ENCODE results near the gene ZFAND2A. TPM values are rescaled to one million over a fixed set of nuclear protein-coding genes. Genes with fewer than 3 reads are reported as not detected.
"Not testable (repeated sequence)": the region's sequence is repeated elsewhere in the genome, so short reads cannot be mapped to it uniquely, and the experiment has no call there.

The ZFAND2A gene
- total and polyA plus RNA-seq, 2 of the 8 experiments (the other 6 are each of a cell fraction or from before 2014, with no cell fraction given): 16.6 to 20.3 TPM

DNA sequence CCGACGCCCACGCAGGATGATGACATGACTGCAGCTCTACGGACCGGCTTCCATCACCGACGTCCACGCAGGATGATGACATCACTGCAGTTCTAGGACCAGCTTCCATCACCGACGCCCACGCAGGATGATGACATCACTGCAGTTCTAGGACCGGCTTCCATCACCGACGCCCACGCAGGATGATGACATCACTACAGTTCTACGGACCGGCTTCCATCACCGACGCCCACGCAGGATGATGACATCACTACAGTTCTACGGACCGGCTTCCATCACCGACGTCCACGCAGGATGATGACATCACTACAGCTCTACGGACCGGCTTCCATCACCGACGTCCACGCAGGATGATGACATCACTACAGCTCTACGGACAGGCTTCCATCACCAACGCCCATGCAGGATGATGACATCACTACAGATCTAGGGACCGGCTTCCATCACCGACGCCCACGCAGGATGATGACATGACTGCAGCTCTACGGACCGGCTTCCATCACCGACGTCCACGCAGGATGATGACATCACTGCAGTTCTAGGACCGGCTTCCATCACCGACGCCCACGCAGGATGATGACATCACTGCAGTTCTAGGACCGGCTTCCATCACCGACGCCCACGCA is 43.5 kb downstream of the ZFAND2A start:
- H2BK5ac ChIP-seq (ENCODE audit: low read depth, low read length); DNase-seq (ENCODE audit: low read depth in 1 of 2, low spot score in 2 of 2); H3K4me1 ChIP-seq (replicated peaks in 1 of 4; ENCODE audit: control insufficient read depth in 3 of 4, insufficient read depth in 4 of 4, low read length in 3 of 4); H3K27ac ChIP-seq (ENCODE audit: low read depth, low read length); H3K36me3 ChIP-seq (ENCODE audit: control insufficient read depth in 2 of 4, insufficient read depth in 4 of 4, low read length in 3 of 4); H2BK12ac ChIP-seq (ENCODE audit: low read depth, low read length); H4K8ac ChIP-seq (ENCODE audit: extremely low read depth, insufficient read depth, low read length); H3K18ac ChIP-seq (ENCODE audit: extremely low read depth, low read length); H3K9ac ChIP-seq (replicated peaks in 1 of 4; ENCODE audit: extremely low read depth in 1 of 4, low read depth in 3 of 4, low read length in 3 of 4); H4K91ac ChIP-seq (replicated peaks; ENCODE audit: insufficient read length, low read length); H3K14ac ChIP-seq (ENCODE audit: insufficient read length); H3K4me3 ChIP-seq (ENCODE audit: extremely low read depth in 1 of 4, insufficient read depth in 2 of 4, low read depth in 3 of 4, low read length in 4 of 4); POLR2A ChIA-PET (ENCODE audit: partially characterized antibody); H2BK20ac ChIP-seq (ENCODE audit: low read length); FAIRE-seq; H3K9me3 ChIP-seq (ENCODE audit: insufficient read depth in 2 of 2, low read depth in 1 of 2, low read length in 1 of 2); H2AK5ac ChIP-seq (ENCODE audit: low read depth, low read length); H2BK15ac ChIP-seq (ENCODE audit: low read length); H3K27me3 ChIP-seq (replicated peaks in 1 of 4; ENCODE audit: control insufficient read depth in 3 of 4, extremely low read depth in 1 of 4, insufficient read depth in 3 of 4, low read length in 3 of 4); H3K4me2 ChIP-seq (ENCODE audit: insufficient read depth in 1 of 2, low read depth in 2 of 2, low read length in 2 of 2); H2AFZ ChIP-seq (ENCODE audit: low read length); H3K56ac ChIP-seq (replicated peaks; ENCODE audit: insufficient read length, low read depth, low read length); H4K20me1 ChIP-seq (replicated peaks in 1 of 2; ENCODE audit: control insufficient read depth in 1 of 2, insufficient read depth in 2 of 2, low read length in 2 of 2); H4K5ac ChIP-seq (ENCODE audit: insufficient read length, low read depth, low read length); H2BK120ac ChIP-seq (replicated peaks; ENCODE audit: low read depth, low read length); H3K23ac ChIP-seq (ENCODE audit: insufficient read length); H3K4ac ChIP-seq (replicated peaks; ENCODE audit: insufficient read length, low read depth, low read length); H3K23me2 ChIP-seq (ENCODE audit: low read depth, low read length): not testable (repeated sequence)
- H3K79me2 ChIP-seq (ENCODE audit: control insufficient read depth in 1 of 2, insufficient read depth in 2 of 2, low read length in 2 of 2): peaks cover 0 to 34% of the 10 kb centered on the region in 2 experiments; a peak in 2 of 4 replicates
- CTCF ChIA-PET (ENCODE audit: partially characterized antibody): interaction anchor here (1.2 to 2.3 kb wide), 4 partner anchors 7 to 41 kb away, joined by 3 to 14 read pairs (median 3); no protein-coding TSS in a partner anchor
- 94% methylated on average over 26 of the region's 49 CpGs; no CpG with 5 or more reads in 1 of the 2 experiments for WGBS, 2 experiments (ENCODE audit: extremely low coverage in 1 of 2, insufficient coverage in 1 of 2, insufficient read length in 1 of 2, insufficient replicate concordance in 2 of 2, low coverage in 1 of 2, low lambda C conversion rate in 2 of 2, missing lambda C conversion rate in 1 of 2)
- H3K79me1 ChIP-seq (ENCODE audit: low read depth, low read length): peaks cover 10% of the 10 kb centered on the region
